ENCODE data around the gene SELENBP1. TPM values are rescaled to one million over a fixed set of nuclear protein-coding genes. Genes with fewer than 3 reads are reported as not detected.

SELENBP1 gene
- total RNA-seq (2022) (7.8 and 9.8 TPM in 2 replicates), Bru-seq, nascent RNA (percentile 32 among the genes with signal in this experiment), BruChase-seq, experiment 1, labeled RNA remaining after a 6-hour chase (percentile 31 among the genes with signal in this experiment), BruChase-seq, experiment 2, labeled RNA remaining after a 2-hour chase (percentile 30 among the genes with signal in this experiment)
- long read RNA-seq, transcript SELENBP1-214 (10 exons, 2,128 nt) = minor isoform, 5 of 29 reads
- long read RNA-seq, transcript SELENBP1-201 (12 exons, 1,752 nt) = major isoform, 9 of 29 reads
- long read RNA-seq, transcript SELENBP1-218 (11 exons, 1,963 nt) = minor isoform, 6 of 29 reads
- long read RNA-seq, partial matches to known transcripts = 1 of 29 reads
- long read RNA-seq, other reads (novel, unspliced or antisense) = 7 of 29 reads

DNA sequence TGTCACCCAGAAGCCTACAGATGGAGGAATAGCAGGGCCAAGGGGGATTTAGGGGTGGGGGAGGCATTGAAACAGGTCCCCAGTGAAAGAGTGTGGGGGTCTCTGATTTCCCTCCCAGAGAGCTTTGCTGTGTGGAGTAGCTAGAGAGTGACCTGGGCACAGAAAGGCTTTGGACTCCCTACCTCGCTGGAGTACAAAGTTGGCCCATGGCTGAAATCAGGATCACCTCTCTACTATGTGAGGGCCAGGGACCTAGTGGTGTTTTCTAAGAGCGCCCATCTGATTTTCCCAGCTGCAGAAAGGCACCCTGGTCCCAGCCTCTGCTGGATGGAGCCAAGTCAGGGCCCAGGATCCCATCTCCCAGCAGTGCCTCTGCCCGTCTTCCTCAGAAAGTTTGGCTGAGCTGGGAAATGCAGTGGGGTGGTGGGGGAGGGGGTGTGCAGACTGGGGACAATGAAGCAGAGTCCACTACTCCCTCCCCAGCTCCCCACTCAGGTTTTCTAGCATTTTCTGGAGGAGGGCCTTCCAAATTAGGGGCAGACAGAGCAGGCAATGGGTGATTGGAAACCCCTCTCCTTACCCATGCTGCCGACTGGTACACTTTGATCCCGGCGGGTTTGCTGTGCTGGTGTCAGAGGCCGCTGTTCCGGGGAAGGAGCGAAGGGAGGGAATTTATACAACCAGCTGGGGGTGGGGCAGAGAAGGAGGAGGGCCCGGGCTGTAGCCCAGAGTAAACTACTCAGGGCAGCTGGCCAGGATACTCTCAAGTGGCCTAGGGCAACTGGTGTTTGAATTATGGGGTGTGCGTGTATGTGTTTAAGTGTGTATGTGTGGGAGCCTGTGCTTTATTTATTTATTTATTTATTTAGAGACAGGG is at the start of gene SELENBP1:
Gene SELENBP1, minus strand, starts transcription at position 648 of the 877 bp plus-strand sequence. Its CDS starts 64 bp downstream, at position 584.
- TF ChIP-seq CTCF (IDR thresholded peaks at IDR 0.05; ENCODE audit: unreplicated experiment) = no peak
- Mint-ChIP-seq H3K27ac (ENCODE audit: unreplicated experiment) (peak within 1 kb of the TSS; percentile 76), H3K9me3 (ENCODE audit: low read depth, unreplicated experiment) (no peaks in the 10 kb centered on the region), H3K4me1 (ENCODE audit: low read depth, unreplicated experiment) (peaks cover 41% of the 10 kb centered on the region), H3K4me3 (ENCODE audit: low read depth, unreplicated experiment) (peak within 1 kb of the TSS; percentile 41), H3K27me3 (ENCODE audit: unreplicated experiment) (peaks cover 15% of the 10 kb centered on the region), H3K36me3 (ENCODE audit: insufficient read depth, unreplicated experiment) (peaks cover 19% of the 10 kb centered on the region)
- no TSS peak for BruUV-seq (replicated peaks)
- DNase-seq = peak; percentile 66
- CTCF ChIA-PET = interaction anchor here (0.9 to 1.7 kb wide), 5 partner anchors 13 to 138 kb away, joined by 3 to 8 read pairs (median 6); partner anchors contain the start of genes PI4KB and PSMB4
- intact Hi-C loops (cut with micrococcal nuclease; ENCODE audit: unreplicated experiment) = loop anchor here (2.0 kb wide), 1 partner anchor 27 kb away; the partner anchor contains the start of gene PSMB4

DNA sequence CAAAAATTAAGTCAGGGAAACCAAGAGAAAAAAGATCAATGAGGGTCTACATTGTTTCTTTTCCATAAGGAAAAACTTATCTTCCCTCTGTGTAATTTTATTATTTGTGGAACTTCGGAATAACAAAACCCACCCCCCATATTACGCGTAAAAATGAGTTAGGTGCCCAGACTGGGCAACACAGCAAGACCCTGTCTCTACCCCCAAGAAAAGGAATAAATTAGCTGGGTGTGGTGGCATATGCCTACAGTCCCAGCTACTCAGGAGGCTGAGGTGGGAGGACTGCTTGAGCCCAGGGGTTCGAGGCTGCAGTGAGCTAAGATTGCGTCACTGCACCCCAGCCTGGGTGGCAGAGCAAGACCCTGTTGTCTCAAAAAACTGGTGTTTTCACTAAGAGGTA is 47.3 kb upstream of the SELENBP1 start:
- no TSS peak for BruUV-seq (replicated peaks)
- Mint-ChIP-seq H3K4me1 (ENCODE audit: low read depth, unreplicated experiment) (no peaks in the 10 kb centered on the region), H3K27me3 (ENCODE audit: unreplicated experiment) (no peaks in the 10 kb centered on the region), H3K27ac (ENCODE audit: unreplicated experiment) (no peak overlapping the region), H3K9me3 (ENCODE audit: low read depth, unreplicated experiment) (no peaks in the 10 kb centered on the region), H3K4me3 (ENCODE audit: low read depth, unreplicated experiment) (no peak overlapping the region), H3K36me3 (ENCODE audit: insufficient read depth, unreplicated experiment) (peaks cover 83% of the 10 kb centered on the region)
- DNase-seq = no peak
- no peak for TF ChIP-seq CTCF (IDR thresholded peaks at IDR 0.05; ENCODE audit: unreplicated experiment)
- CTCF ChIA-PET = no interaction called here
- intact Hi-C loops (cut with micrococcal nuclease; ENCODE audit: unreplicated experiment) = no loop called here

DNA sequence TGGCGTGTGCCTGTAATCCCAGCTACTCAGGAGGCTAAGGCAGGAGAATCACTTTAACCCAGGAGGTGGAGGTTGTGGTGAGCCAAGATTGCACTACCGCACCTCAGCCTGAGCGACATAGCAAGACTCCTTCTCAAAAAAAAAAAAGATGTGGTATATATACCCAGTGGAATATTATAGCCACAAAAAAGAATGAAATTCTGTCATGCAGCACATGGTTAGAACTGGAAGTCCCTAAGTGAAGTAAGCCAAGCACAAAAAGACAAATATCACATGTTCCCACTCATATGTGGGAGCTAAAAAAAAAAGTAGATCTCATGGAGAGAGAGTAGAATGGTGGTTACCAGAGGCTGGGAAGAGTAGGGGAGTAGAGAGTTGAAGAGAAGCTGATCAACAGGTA is 45.6 kb upstream of the SELENBP1 start:
- peaks cover 80% of the 10 kb centered on the region for H3K36me3 Mint-ChIP-seq (ENCODE audit: insufficient read depth, unreplicated experiment)
- BruUV-seq (replicated peaks) = no TSS peak
- no peaks in the 10 kb centered on the region for H3K27me3 Mint-ChIP-seq (ENCODE audit: unreplicated experiment)
- intact Hi-C loops (cut with micrococcal nuclease; ENCODE audit: unreplicated experiment) = no loop called here
- TF ChIP-seq CTCF (IDR thresholded peaks at IDR 0.05; ENCODE audit: unreplicated experiment) = no peak
- H3K4me1 Mint-ChIP-seq (ENCODE audit: low read depth, unreplicated experiment) = no peaks in the 10 kb centered on the region
- H3K4me3 Mint-ChIP-seq (ENCODE audit: low read depth, unreplicated experiment) = no peak overlapping the region
- CTCF ChIA-PET = interaction anchor here (0.7 kb wide), 1 partner anchor 19 kb away, joined by 5 read pairs; the partner anchor contains the start of gene PSMB4
- no peaks in the 10 kb centered on the region for H3K9me3 Mint-ChIP-seq (ENCODE audit: low read depth, unreplicated experiment)
- H3K27ac Mint-ChIP-seq (ENCODE audit: unreplicated experiment) = no peak overlapping the region
- DNase-seq = no peak

- Mint-ChIP-seq H3K4me1 (ENCODE audit: low read depth, unreplicated experiment) (no peaks in the 10 kb centered on the region), H3K9me3 (ENCODE audit: low read depth, unreplicated experiment) (no peaks in the 10 kb centered on the region), H3K27ac (ENCODE audit: unreplicated experiment) (no peak overlapping the region), H3K27me3 (ENCODE audit: unreplicated experiment) (no peaks in the 10 kb centered on the region), H3K4me3 (ENCODE audit: low read depth, unreplicated experiment) (no peak overlapping the region), H3K36me3 (ENCODE audit: insufficient read depth, unreplicated experiment) (peaks cover 74% of the 10 kb centered on the region)
- intact Hi-C loops (cut with micrococcal nuclease; ENCODE audit: unreplicated experiment) = no loop called here
- DNase-seq = no peak
- no peak for TF ChIP-seq CTCF (IDR thresholded peaks at IDR 0.05; ENCODE audit: unreplicated experiment)
- CTCF ChIA-PET = interaction anchor here (0.6 to 0.7 kb wide), 2 partner anchors 33 to 164 kb away, joined by 3 to 5 read pairs; no protein-coding TSS in a partner anchor
- no TSS peak for BruUV-seq (replicated peaks)
Observed at GRCh38 chr1:151416231-151416630, 43.7 kb upstream of the SELENBP1 start.
